Muscle of leg (tissue), 11 donors: ENCODE measurements around the gene CDC42BPA. TPM values are rescaled to one million over a fixed set of nuclear protein-coding genes. Genes with fewer than 3 reads are reported as not detected.

ENCODE experiments used
- DNase-seq: peaks from one replicate; pipeline ENCODE4 v3.0.0; 2013
- H3K27ac ChIP-seq: one replicate; pipeline ENCODE4 v1.5.1; 2013; ENCODE audit warnings: mild to moderate bottlenecking, low read length, control low read depth
- H3K27me3 ChIP-seq: one replicate; pipeline ENCODE4 v1.6.1; 2013; ENCODE audit warnings: low read length; ENCODE audit not compliant: control insufficient read depth, insufficient read depth
- H3K36me3 ChIP-seq: one replicate; pipeline ENCODE4 v1.6.1; 2013; ENCODE audit warnings: low read length; ENCODE audit not compliant: control insufficient read depth, insufficient read depth
- H3K4me1 ChIP-seq: one replicate; pipeline ENCODE4 v1.6.1; 2013; ENCODE audit warnings: low read length; ENCODE audit not compliant: control insufficient read depth, insufficient read depth
- H3K4me3 ChIP-seq: one replicate; pipeline ENCODE4 v1.5.1; 2013; ENCODE audit warnings: low read length, control low read depth
- H3K9me3 ChIP-seq: replicated peaks from 2 replicates; pipeline ENCODE4 v1.6.1; 2013; ENCODE audit warnings: low read depth, low read length; ENCODE audit not compliant: control insufficient read depth
- whole genome bisulfite sequencing: methylation state at CpG from one replicate; pipeline ENCODE4 v1.1.5; 2013; ENCODE audit warnings: missing lambda C conversion rate; ENCODE audit not compliant: insufficient coverage; 5-methylcytosine and 5-hydroxymethylcytosine counted together
- polyA plus RNA-seq, 8 donors: library from polyadenylated mRNA; unstranded; fragments of 120-200 nt; gene quantifications; one replicate each; pipeline versions ENCODE4 v1.2.1 to v1.2.3, GENCODE V29; 2013; ENCODE audit warnings: inconsistent platforms in 1 of 8, low replicate concordance in 1 of 8; ENCODE audit not compliant: insufficient read length in 8 of 8, insufficient read depth in 1 of 8
- total RNA-seq: library from RNA; stranded (reverse); fragments of 120-200 nt; gene quantifications from one replicate; pipeline ENCODE4 v1.2.4, GENCODE V29; 2013

CDC42BPA gene
- total and polyA plus RNA-seq, 9 donors, result 22.0 to 38.2 (median 29.3) TPM

DNA sequence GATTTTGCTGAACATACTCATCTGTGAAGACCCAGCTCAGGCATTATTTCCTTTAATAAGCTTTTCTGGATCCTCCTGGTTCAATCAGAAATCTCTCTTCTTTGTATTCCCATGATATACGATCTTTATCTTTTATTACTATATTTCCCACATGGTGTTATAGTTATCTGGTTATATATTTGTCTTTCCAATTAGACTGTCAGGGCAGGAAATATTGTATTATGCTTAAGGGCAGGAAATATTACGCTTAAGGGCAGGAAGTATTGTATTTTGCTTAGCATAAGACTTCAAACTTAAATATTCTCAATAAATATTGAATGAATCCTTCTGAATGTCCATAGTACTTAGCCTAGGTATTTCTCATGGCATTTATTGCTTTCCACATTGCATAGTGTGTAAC, 256.0 kb downstream of the CDC42BPA start:
- Histone ChIP-seq H3K9me3 (no peaks in the 10 kb centered on the region), H3K27me3 (no peaks in the 10 kb centered on the region), H3K4me3 (no peak overlapping the region), H3K27ac (no peak overlapping the region), H3K36me3 (no peaks in the 10 kb centered on the region), H3K4me1 (no peaks in the 10 kb centered on the region)
- WGBS, result no CpG with 5 or more reads among the region's 2 CpGs
- DNase-seq, result no peak

GRCh38 chr1:227059076-227059475, 259.2 kb downstream of the CDC42BPA start:
- WGBS, result no CpG with 5 or more reads among the region's 4 CpGs
- no peak for DNase-seq
- no peaks in the 10 kb centered on the region for H3K36me3 ChIP-seq
- no peaks in the 10 kb centered on the region for H3K27me3 ChIP-seq
- no peaks in the 10 kb centered on the region for H3K4me1 ChIP-seq
- no peaks in the 10 kb centered on the region for H3K9me3 ChIP-seq
- H3K27ac ChIP-seq, result no peak overlapping the region
- no peak overlapping the region for H3K4me3 ChIP-seq

GRCh38 chr1:227058321-227058751, 260.0 kb downstream of the CDC42BPA start:
- H3K4me1 ChIP-seq, result no peaks in the 10 kb centered on the region
- no peaks in the 10 kb centered on the region for H3K9me3 ChIP-seq
- H3K27ac ChIP-seq, result no peak overlapping the region
- no peaks in the 10 kb centered on the region for H3K27me3 ChIP-seq
- no peaks in the 10 kb centered on the region for H3K36me3 ChIP-seq
- no CpG with 5 or more reads among the region's 5 CpGs for WGBS
- DNase-seq, result no peak
- H3K4me3 ChIP-seq, result no peak overlapping the region

GRCh38 chr1:227049253-227049652, 269.0 kb downstream of the CDC42BPA start:
- DNase-seq, result no peak
- H3K36me3 ChIP-seq, result peaks cover 5% of the 10 kb centered on the region
- no peak overlapping the region for H3K27ac ChIP-seq
- H3K27me3 ChIP-seq, result no peaks in the 10 kb centered on the region
- H3K4me1 ChIP-seq, result no peaks in the 10 kb centered on the region
- no peak overlapping the region for H3K4me3 ChIP-seq
- no peaks in the 10 kb centered on the region for H3K9me3 ChIP-seq

DNA sequence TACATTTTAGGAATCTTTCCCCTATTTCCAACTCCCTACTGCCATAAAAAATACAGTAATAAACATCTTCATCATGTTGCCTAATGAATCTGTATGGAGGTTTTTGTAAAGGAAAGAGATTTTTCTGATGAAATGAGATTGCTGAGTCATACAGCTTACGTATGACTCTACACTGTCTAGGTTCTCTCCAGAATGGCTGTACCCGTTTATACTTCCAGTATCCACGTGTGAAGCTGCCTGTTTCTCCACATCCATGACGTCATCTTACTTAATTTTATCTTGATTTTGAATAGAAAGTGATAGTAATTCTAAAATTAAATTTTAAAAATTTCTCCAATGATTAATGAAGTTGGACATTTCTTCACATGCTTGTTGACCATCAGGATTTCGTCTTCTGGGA, 274.5 kb downstream of the CDC42BPA start:
- no peak for DNase-seq
- Histone ChIP-seq H3K4me1 (no peaks in the 10 kb centered on the region), H3K4me3 (no peak overlapping the region), H3K27ac (no peak overlapping the region), H3K36me3 (peaks cover 6% of the 10 kb centered on the region), H3K9me3 (peaks cover 2% of the 10 kb centered on the region), H3K27me3 (no peaks in the 10 kb centered on the region)
- no CpG with 5 or more reads among the region's 5 CpGs for WGBS

DNA sequence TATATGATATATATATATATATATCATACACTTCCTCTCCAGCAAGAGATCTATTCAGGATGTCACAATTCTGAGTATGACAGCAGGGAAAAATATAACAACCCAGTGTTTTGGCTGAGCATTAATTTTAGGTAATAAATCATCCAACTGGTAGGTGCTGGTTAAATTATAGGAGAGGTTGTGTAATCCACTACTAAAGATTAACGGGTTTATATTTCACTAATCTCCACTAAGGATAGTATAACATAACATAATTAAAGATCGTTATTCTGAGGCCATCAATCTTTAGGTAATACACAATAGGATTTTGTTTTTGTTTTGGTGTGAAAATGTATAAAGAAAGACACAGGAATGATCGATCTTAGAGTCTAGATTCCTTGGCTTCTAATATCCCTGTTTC, 276.0 kb downstream of the CDC42BPA start:
- Histone ChIP-seq H3K4me3 (no peak overlapping the region), H3K27ac (no peak overlapping the region), H3K27me3 (no peaks in the 10 kb centered on the region), H3K4me1 (no peaks in the 10 kb centered on the region), H3K36me3 (peaks cover 10% of the 10 kb centered on the region), H3K9me3 (peaks cover 2% of the 10 kb centered on the region)
- no CpG with 5 or more reads among the region's 3 CpGs for WGBS
- no peak for DNase-seq

DNA sequence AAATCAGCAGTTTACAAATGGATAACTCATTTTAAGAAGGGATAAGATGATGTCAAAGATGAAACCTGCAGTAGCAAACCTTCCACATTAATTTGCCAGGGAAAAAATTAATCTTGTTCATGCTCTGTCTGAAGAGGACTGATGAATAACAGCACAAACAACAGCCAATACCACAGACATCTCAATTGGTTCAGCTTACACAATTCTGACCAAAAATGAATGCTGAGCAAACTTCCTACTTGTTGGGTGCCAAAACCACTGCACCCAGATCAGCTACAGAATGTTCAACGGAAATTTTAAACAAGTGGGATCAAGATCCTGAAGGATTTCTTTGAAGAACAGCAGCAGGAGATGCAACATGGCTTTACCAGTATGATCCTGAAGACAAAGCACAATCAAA, 279.9 kb downstream of the CDC42BPA start:
- Histone ChIP-seq H3K9me3 (peaks cover 2% of the 10 kb centered on the region), H3K36me3 (peaks cover 10% of the 10 kb centered on the region), H3K27me3 (no peaks in the 10 kb centered on the region), H3K4me3 (no peak overlapping the region), H3K4me1 (no peaks in the 10 kb centered on the region), H3K27ac (no peak overlapping the region)
- no peak for DNase-seq
- 100% methylated on average over 1 of the region's 1 CpG for WGBS

- 86% methylated on average over 1 of the region's 1 CpG for WGBS
- DNase-seq, result no peak
- Histone ChIP-seq H3K4me1 (no peaks in the 10 kb centered on the region), H3K36me3 (peaks cover 14% of the 10 kb centered on the region), H3K9me3 (peaks cover 2% of the 10 kb centered on the region), H3K27me3 (no peaks in the 10 kb centered on the region), H3K27ac (no peak overlapping the region), H3K4me3 (no peak overlapping the region)
These were observed 281.2 kb downstream of the CDC42BPA start for GRCh38 chr1:227037121-227037520.

DNA sequence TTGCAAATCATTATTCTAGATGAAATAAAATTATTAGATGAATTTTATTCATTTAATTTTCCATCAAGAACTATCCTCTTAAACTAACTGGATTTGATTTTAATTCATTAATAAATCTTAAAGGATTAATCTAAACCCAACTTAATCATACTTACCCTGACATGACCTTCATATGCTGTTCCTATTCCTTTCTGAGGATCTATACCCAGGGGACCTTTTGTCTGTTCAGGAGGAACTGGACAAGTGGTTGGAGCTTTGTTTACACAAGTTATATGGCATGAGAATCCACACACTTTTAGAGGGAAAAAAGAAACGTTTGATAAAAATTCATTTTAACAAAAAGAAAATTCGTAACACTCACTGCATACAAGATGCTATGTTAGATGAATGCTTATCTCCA, 283.0 kb downstream of the CDC42BPA start:
- Histone ChIP-seq H3K9me3 (peaks cover 2% of the 10 kb centered on the region), H3K27me3 (no peaks in the 10 kb centered on the region), H3K36me3 (peaks cover 17% of the 10 kb centered on the region), H3K27ac (no peak overlapping the region), H3K4me3 (no peak overlapping the region), H3K4me1 (no peaks in the 10 kb centered on the region)
- DNase-seq, result no peak
- WGBS, result no CpG with 5 or more reads among the region's 2 CpGs

- H3K4me1 ChIP-seq, result no peaks in the 10 kb centered on the region
- no peak overlapping the region for H3K4me3 ChIP-seq
- no peak overlapping the region for H3K27ac ChIP-seq
- 70% methylated on average over 2 of the region's 2 CpGs for WGBS
- H3K36me3 ChIP-seq, result peaks cover 16% of the 10 kb centered on the region
- H3K9me3 ChIP-seq, result peaks cover 1% of the 10 kb centered on the region
- DNase-seq, result no peak
- no peaks in the 10 kb centered on the region for H3K27me3 ChIP-seq
These were observed 284.4 kb downstream of the CDC42BPA start for GRCh38 chr1:227033880-227034279.

DNA sequence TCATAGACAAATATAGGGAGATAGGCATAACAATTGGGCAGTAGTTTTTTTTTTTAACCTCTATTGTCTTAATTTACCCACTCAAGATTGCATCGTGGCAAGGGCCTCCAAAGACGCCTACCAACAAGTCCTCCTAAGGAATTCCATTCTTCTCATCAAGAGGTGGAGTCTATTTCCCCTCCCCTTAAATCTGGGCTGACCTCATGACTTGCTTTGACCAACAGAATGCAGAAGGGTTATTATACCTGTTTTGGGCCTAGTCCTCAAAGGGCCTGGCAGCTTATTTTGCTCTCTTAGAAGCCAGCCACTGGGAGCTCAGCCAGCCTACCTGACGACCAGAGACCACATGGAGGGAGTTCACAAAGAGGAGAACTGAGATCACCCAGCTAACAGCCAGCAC, 285.9 kb downstream of the CDC42BPA start:
- H3K9me3 ChIP-seq, result no peaks in the 10 kb centered on the region
- no peak overlapping the region for H3K4me3 ChIP-seq
- WGBS, result 50% methylated on average over 1 of the region's 3 CpGs
- no peak for DNase-seq
- peaks cover 19% of the 10 kb centered on the region for H3K36me3 ChIP-seq
- no peaks in the 10 kb centered on the region for H3K27me3 ChIP-seq
- H3K27ac ChIP-seq, result no peak overlapping the region
- no peaks in the 10 kb centered on the region for H3K4me1 ChIP-seq
